Duodenal mucosa (tissue), 2 donors: ENCODE results near the gene FBH1.
"Not testable (repeated sequence)": the region's sequence is repeated elsewhere in the genome, so short reads cannot be mapped to it uniquely, and the experiment has no call there.

Experiments
- H3K27ac ChIP-seq: one replicate; pipeline ENCODE4 v1.7.0; 2013; ENCODE audit warnings: low read depth, low read length
- H3K27me3 ChIP-seq, 2 donors: one replicate each; pipeline ENCODE4 v1.7.0; 2013; ENCODE audit warnings: low read length in 2 of 2, control low read depth in 1 of 2; ENCODE audit not compliant: insufficient read depth in 2 of 2, control insufficient read depth in 1 of 2
- H3K36me3 ChIP-seq, 2 donors: one replicate each; pipeline ENCODE4 v1.7.0; 2013; ENCODE audit warnings: low read length in 2 of 2, control low read depth in 1 of 2; ENCODE audit not compliant: insufficient read depth in 2 of 2, control insufficient read depth in 1 of 2
- H3K4me1 ChIP-seq, 2 donors: one replicate each; pipeline ENCODE4 v1.7.0; 2013; ENCODE audit warnings: low read length in 2 of 2, control low read depth in 1 of 2; ENCODE audit not compliant: insufficient read depth in 2 of 2, control insufficient read depth in 1 of 2
- H3K4me3 ChIP-seq, 2 donors: one replicate each; pipeline ENCODE4 v1.7.0; 2013; ENCODE audit warnings: low read length in 2 of 2, low read depth in 1 of 2
- H3K9ac ChIP-seq, 2 donors: one replicate each; pipeline ENCODE4 v1.7.0; 2013; ENCODE audit warnings: low read length in 2 of 2, low read depth in 1 of 2
- H3K9me3 ChIP-seq, 2 donors: one replicate each; pipeline ENCODE4 v1.7.0; 2013; ENCODE audit warnings: low read length in 2 of 2, control low read depth in 1 of 2; ENCODE audit not compliant: control insufficient read depth in 1 of 2

Gene FBH1

GRCh38 chr10:5961405-5962100, 71.5 kb downstream of the FBH1 start:
- H3K4me1 ChIP-seq, result peaks cover 7 to 11% of the 10 kb centered on the region in 2 donors
- H3K36me3 ChIP-seq, result peaks cover 27 to 50% of the 10 kb centered on the region in 2 donors
- no peak overlapping the region for H3K9ac ChIP-seq
- H3K27me3 ChIP-seq, result no peaks in the 10 kb centered on the region
- H3K27ac ChIP-seq, result no peak overlapping the region
- no peaks in the 10 kb centered on the region for H3K9me3 ChIP-seq
- H3K4me3 ChIP-seq, result no peak overlapping the region

DNA sequence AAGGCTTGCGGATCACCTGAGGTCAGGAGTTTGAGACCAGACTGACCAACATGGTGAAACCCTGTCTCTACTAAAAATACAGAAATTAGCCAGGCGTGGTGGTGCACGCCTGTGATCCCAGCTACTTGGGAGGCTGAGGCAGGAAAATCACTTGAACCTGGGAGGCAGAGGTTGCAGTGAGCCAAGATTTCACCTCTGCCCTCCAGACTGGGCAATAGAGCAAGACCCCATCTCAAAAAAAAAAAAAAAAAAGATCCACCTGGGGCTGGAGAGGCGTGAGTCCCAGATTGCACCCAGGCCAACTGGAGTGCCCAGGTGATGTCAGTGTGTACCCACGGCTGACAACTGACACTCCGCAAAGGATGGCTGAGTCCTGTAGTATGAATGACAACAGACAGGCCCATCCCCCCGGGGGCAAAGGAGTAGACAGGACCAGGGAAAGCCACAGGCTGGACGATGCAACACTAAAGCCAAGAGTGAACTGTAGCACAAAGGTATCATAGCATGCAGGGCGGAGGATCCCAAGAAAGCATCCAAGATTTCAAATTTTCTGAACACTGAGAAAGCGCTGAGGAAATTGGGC, 72.4 kb downstream of the FBH1 start:
- Histone ChIP-seq H3K4me1 (peaks cover 7 to 11% of the 10 kb centered on the region in 2 donors), H3K36me3 (peaks cover 26 to 51% of the 10 kb centered on the region in 2 donors)
- not testable (repeated sequence) for H3K4me3 ChIP-seq, H3K27me3 ChIP-seq, H3K27ac ChIP-seq, H3K9ac ChIP-seq, H3K9me3 ChIP-seq

DNA sequence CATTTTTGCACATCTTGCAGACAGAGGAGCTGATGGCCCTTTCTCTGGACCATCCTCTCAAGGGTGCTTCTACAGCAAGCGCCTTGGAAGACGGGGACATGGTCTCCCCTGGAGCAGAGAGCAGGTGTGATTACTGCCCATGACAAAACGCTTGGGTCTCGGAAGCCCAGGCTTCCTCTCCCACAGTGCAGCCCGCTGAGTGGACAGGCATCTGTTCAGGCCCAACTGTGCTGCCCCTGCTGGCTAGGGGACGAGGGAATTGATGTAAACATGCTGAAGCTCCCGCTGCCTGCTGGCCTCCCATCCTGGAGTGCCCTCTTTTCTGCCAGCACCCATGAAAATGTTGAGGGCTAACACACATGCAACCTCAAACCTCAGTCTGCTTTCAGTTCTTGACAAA, 73.0 kb downstream of the FBH1 start:
- H3K4me3 ChIP-seq, result no peak overlapping the region
- no peak overlapping the region for H3K9ac ChIP-seq
- no peak overlapping the region for H3K27ac ChIP-seq
- no peaks in the 10 kb centered on the region for H3K27me3 ChIP-seq
- no peaks in the 10 kb centered on the region for H3K9me3 ChIP-seq
- H3K36me3 ChIP-seq, result peaks cover 26 to 52% of the 10 kb centered on the region in 2 donors
- peaks cover 7 to 11% of the 10 kb centered on the region in 2 donors for H3K4me1 ChIP-seq

GRCh38 chr10:5963591-5963990, 73.5 kb downstream of the FBH1 start:
- Histone ChIP-seq H3K9me3 (no peaks in the 10 kb centered on the region), H3K27ac (no peak overlapping the region), H3K36me3 (peaks cover 26 to 56% of the 10 kb centered on the region in 2 donors)

DNA sequence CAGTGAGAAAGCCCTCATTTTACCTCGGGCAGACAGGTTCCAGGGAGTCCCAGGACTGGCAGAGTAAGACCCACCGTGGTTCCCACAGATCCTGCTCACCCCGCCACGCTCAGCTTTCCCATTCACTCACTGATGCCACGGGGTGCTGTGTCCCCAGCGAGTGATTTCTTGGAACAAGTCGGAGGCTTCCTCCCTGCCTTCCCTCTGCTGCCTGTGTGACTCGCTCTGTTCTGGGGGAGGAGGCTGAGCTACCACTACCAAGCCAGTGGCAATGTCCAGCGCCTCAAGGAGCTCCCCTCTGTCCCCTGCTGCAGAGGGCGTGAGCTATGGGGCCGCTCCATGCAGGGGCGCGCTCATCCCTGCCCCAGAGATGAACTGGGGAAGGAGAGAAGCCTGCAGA, 74.7 kb downstream of the FBH1 start:
- no peak overlapping the region for H3K27ac ChIP-seq

More at GRCh38 chr10:5963591-5963990, 73.5 kb downstream of the FBH1 start:
- H3K27me3 ChIP-seq, result no peaks in the 10 kb centered on the region
- peaks cover 7 to 11% of the 10 kb centered on the region in 2 donors for H3K4me1 ChIP-seq
- H3K9ac ChIP-seq, result no peak overlapping the region
- no peak overlapping the region for H3K4me3 ChIP-seq

DNA sequence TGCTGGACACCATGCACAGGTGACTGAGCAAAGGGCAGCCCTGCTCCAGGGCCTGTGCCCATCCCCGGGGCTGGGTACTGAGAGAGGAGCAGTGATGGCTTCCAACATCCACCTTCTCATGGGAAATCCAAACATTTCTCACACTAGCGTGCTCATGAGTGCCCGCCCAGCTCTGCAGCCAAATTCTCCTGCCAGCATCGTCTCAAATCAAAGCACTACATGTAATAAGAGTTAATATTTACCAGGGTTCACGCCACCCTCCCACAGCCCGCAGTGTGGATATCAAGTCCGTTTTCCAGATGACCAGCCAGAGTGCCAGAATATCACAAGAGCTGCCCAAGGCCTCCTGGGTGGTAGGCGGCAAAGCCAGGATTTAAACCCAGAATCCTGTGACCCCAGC, 75.2 kb downstream of the FBH1 start:
- Histone ChIP-seq H3K27me3 (no peaks in the 10 kb centered on the region), H3K36me3 (peaks cover 15 to 45% of the 10 kb centered on the region in 2 donors), H3K27ac (no peak overlapping the region), H3K9me3 (no peaks in the 10 kb centered on the region), H3K9ac (no peak overlapping the region), H3K4me1 (peaks cover 14 to 16% of the 10 kb centered on the region in 2 donors), H3K4me3 (no peak overlapping the region)

More for the DNA sequence above, 74.7 kb downstream of the FBH1 start:
- H3K27me3 ChIP-seq, result no peaks in the 10 kb centered on the region
- H3K36me3 ChIP-seq, result peaks cover 19 to 51% of the 10 kb centered on the region in 2 donors
- no peak overlapping the region for H3K9ac ChIP-seq
- H3K4me3 ChIP-seq, result no peak overlapping the region
- H3K4me1 ChIP-seq, result peaks cover 11% of the 10 kb centered on the region in 2 donors
- no peaks in the 10 kb centered on the region for H3K9me3 ChIP-seq

- peaks cover 8 to 25% of the 10 kb centered on the region in 2 donors for H3K36me3 ChIP-seq
- no peak overlapping the region for H3K4me3 ChIP-seq
- H3K9ac ChIP-seq, result no peak overlapping the region
- peaks cover 32 to 35% of the 10 kb centered on the region in 2 donors for H3K4me1 ChIP-seq
- H3K27me3 ChIP-seq, result no peaks in the 10 kb centered on the region
- H3K9me3 ChIP-seq, result no peaks in the 10 kb centered on the region
- no peak overlapping the region for H3K27ac ChIP-seq
These were observed 78.1 kb downstream of the FBH1 start for GRCh38 chr10:5968037-5968680.

GRCh38 chr10:5968681-5969453, 78.8 kb downstream of the FBH1 start:
- Histone ChIP-seq H3K36me3 (peaks cover 5 to 22% of the 10 kb centered on the region in 2 donors), H3K27ac (no peak overlapping the region), H3K4me1 (peaks cover 32 to 35% of the 10 kb centered on the region in 2 donors), H3K9me3 (no peaks in the 10 kb centered on the region), H3K4me3 (no peak overlapping the region), H3K27me3 (no peaks in the 10 kb centered on the region), H3K9ac (no peak overlapping the region)

DNA sequence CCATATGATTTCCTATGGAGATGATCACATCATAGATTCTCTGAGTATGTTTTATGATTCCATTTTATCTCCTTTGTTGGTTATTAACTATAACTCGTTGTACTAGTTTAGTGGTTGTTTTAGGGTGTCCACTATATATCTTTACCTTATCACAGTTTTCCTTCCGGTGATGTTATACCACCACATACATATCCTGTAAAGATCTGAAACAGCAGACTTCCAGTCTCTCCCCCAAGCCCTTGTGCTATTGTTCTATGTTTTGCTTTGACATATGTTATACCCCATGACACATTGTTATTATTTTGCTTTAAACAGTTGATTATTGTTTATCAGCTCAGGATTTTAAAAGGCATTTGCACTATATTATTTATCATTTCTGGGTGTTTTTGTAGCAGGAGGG, 80.0 kb downstream of the FBH1 start:
- peaks cover 5 to 14% of the 10 kb centered on the region in 2 donors for H3K36me3 ChIP-seq
- H3K9me3 ChIP-seq, result no peaks in the 10 kb centered on the region
- H3K4me1 ChIP-seq, result peaks cover 33% of the 10 kb centered on the region in 2 donors
- H3K4me3 ChIP-seq, result no peak overlapping the region
- no peaks in the 10 kb centered on the region for H3K27me3 ChIP-seq
- no peak overlapping the region for H3K27ac ChIP-seq
- no peak overlapping the region for H3K9ac ChIP-seq
